Myocyte (in vitro differentiated cells): ENCODE results near the gene CYP2A6. TPM values are rescaled to one million over a fixed set of nuclear protein-coding genes. Genes with fewer than 3 reads are reported as not detected.
"Not testable (repeated sequence)": the region's sequence is repeated elsewhere in the genome, so short reads cannot be mapped to it uniquely, and the experiment has no call there.

ENCODE experiments used
- DNase-seq: peaks from one replicate; pipeline ENCODE4 v3.0.0-alpha.2; 2012; ENCODE audit warnings: low read depth
- total RNA-seq: library from RNA; depleted of rRNA; stranded (reverse); fragments of >200 nt; gene quantifications from 2 replicates; pipeline ENCODE4 v1.2.3, GENCODE V29; 2014

Gene CYP2A6
- total RNA-seq, 1 donor from 2014 or later = not detected

- DNase-seq = peak; percentile 59
These were observed 30.6 kb downstream of the CYP2A6 start for GRCh38 chr19:40819479-40820234.

- peak; percentile 58 for DNase-seq
These were observed 31.5 kb downstream of the CYP2A6 start for GRCh38 chr19:40818480-40819399.

- no peak for DNase-seq
These were observed 35.0 kb downstream of the CYP2A6 start for GRCh38 chr19:40815223-40815622.

GRCh38 chr19:40813182-40813581, 37.1 kb downstream of the CYP2A6 start:
- DNase-seq = no peak

GRCh38 chr19:40812571-40812970, 37.7 kb downstream of the CYP2A6 start:
- DNase-seq = not testable (repeated sequence)

- no peak for DNase-seq
These were observed 38.5 kb downstream of the CYP2A6 start for GRCh38 chr19:40811478-40812341.

- DNase-seq = peak; percentile 73
These were observed 39.4 kb downstream of the CYP2A6 start for GRCh38 chr19:40810649-40811408.

GRCh38 chr19:40810160-40810559, 40.1 kb downstream of the CYP2A6 start:
- DNase-seq = no peak

- DNase-seq = no peak
These were observed 40.7 kb downstream of the CYP2A6 start for GRCh38 chr19:40809358-40810086.

- no peak for DNase-seq
These were observed 41.8 kb downstream of the CYP2A6 start for GRCh38 chr19:40808497-40808896.

- DNase-seq = no peak
These were observed 42.3 kb downstream of the CYP2A6 start for GRCh38 chr19:40808021-40808325.

GRCh38 chr19:40807147-40808020, 42.9 kb downstream of the CYP2A6 start:
- no peak for DNase-seq

GRCh38 chr19:40806423-40807146, 43.7 kb downstream of the CYP2A6 start:
- peak; percentile 55 for DNase-seq

GRCh38 chr19:40805258-40805868, 44.9 kb downstream of the CYP2A6 start:
- DNase-seq = no peak

GRCh38 chr19:40804783-40805242, 45.4 kb downstream of the CYP2A6 start:
- no peak for DNase-seq

- DNase-seq = no peak
These were observed 46.1 kb downstream of the CYP2A6 start for GRCh38 chr19:40803857-40804782.
